Measurements from ENCODE around the gene PROZ.

Gene PROZ

GRCh38 chr13:113164492-113164891 lies 6.0 kb downstream of the PROZ start:
- Histone ChIP-seq H3K4me3 (replicated peaks; ENCODE audit: low read depth, low read length) (no peak overlapping the region), H3K27me3 (replicated peaks; ENCODE audit: control insufficient read depth, insufficient read depth, low read length) (no peaks in the 10 kb centered on the region), H3K36me3 (ENCODE audit: control insufficient read depth, insufficient read depth, low read length) (0 out of 2 replicates have a peak, but pooled peaks cover under 1% of the 10 kb centered on the region)
- no peak for DNase-seq (ENCODE audit: extremely low read depth, insufficient read length)
- no peak for TF ChIP-seq CTCF (IDR thresholded peaks at IDR 0.05; ENCODE audit: insufficient read depth, low read length, poor library complexity, severe bottlenecking)

- Histone ChIP-seq H3K27me3 (replicated peaks; ENCODE audit: control insufficient read depth, insufficient read depth, low read length) (no peaks in the 10 kb centered on the region), H3K36me3 (ENCODE audit: control insufficient read depth, insufficient read depth, low read length) (peaks cover 2% of the 10 kb centered on the region; the same call in 1 of the 2 replicates), H3K4me3 (replicated peaks; ENCODE audit: low read depth, low read length) (no peak overlapping the region)
- DNase-seq (ENCODE audit: extremely low read depth, insufficient read length): no peak
- no peak for TF ChIP-seq CTCF (IDR thresholded peaks at IDR 0.05; ENCODE audit: insufficient read depth, low read length, poor library complexity, severe bottlenecking)
These were observed 7.8 kb downstream of the PROZ start for GRCh38 chr13:113166266-113166665.

- H3K36me3 ChIP-seq (ENCODE audit: control insufficient read depth, insufficient read depth, low read length): peaks cover 2% of the 10 kb centered on the region; the same call in 1 of the 2 replicates
- no peak overlapping the region for H3K4me3 ChIP-seq (replicated peaks; ENCODE audit: low read depth, low read length)
- no peaks in the 10 kb centered on the region for H3K27me3 ChIP-seq (replicated peaks; ENCODE audit: control insufficient read depth, insufficient read depth, low read length)
- DNase-seq (ENCODE audit: extremely low read depth, insufficient read length): no peak
- no peak for TF ChIP-seq CTCF (IDR thresholded peaks at IDR 0.05; ENCODE audit: insufficient read depth, low read length, poor library complexity, severe bottlenecking)
These were observed 8.2 kb downstream of the PROZ start for GRCh38 chr13:113166681-113167080.

- no peak for DNase-seq (ENCODE audit: extremely low read depth, insufficient read length)
- Histone ChIP-seq H3K27me3 (replicated peaks; ENCODE audit: control insufficient read depth, insufficient read depth, low read length) (no peaks in the 10 kb centered on the region), H3K4me3 (replicated peaks; ENCODE audit: low read depth, low read length) (no peak overlapping the region), H3K36me3 (ENCODE audit: control insufficient read depth, insufficient read depth, low read length) (peaks cover 2% of the 10 kb centered on the region; the same call in 1 of the 2 replicates)
- no peak for TF ChIP-seq CTCF (IDR thresholded peaks at IDR 0.05; ENCODE audit: insufficient read depth, low read length, poor library complexity, severe bottlenecking)
These were observed 8.7 kb downstream of the PROZ start for GRCh38 chr13:113167155-113167554.

GRCh38 chr13:113167575-113167974 lies 9.1 kb downstream of the PROZ start:
- no peak for TF ChIP-seq CTCF (IDR thresholded peaks at IDR 0.05; ENCODE audit: insufficient read depth, low read length, poor library complexity, severe bottlenecking)

GRCh38 chr13:113168211-113168610 lies 9.8 kb downstream of the PROZ start:
- Histone ChIP-seq H3K4me3 (replicated peaks; ENCODE audit: low read depth, low read length) (no peak overlapping the region), H3K36me3 (ENCODE audit: control insufficient read depth, insufficient read depth, low read length) (peaks cover 4% of the 10 kb centered on the region; the same call in 1 of the 2 replicates), H3K27me3 (replicated peaks; ENCODE audit: control insufficient read depth, insufficient read depth, low read length) (no peaks in the 10 kb centered on the region)
- no peak for TF ChIP-seq CTCF (IDR thresholded peaks at IDR 0.05; ENCODE audit: insufficient read depth, low read length, poor library complexity, severe bottlenecking)
- no peak for DNase-seq (ENCODE audit: extremely low read depth, insufficient read length)

More at GRCh38 chr13:113167575-113167974, 9.1 kb downstream of the PROZ start:
- peaks cover 2% of the 10 kb centered on the region; the same call in 1 of the 2 replicates for H3K36me3 ChIP-seq (ENCODE audit: control insufficient read depth, insufficient read depth, low read length)
- H3K4me3 ChIP-seq (replicated peaks; ENCODE audit: low read depth, low read length): no peak overlapping the region
- no peaks in the 10 kb centered on the region for H3K27me3 ChIP-seq (replicated peaks; ENCODE audit: control insufficient read depth, insufficient read depth, low read length)
- DNase-seq (ENCODE audit: extremely low read depth, insufficient read length): no peak
